Measurements from ENCODE around the gene SIGLEC1.

DNA sequence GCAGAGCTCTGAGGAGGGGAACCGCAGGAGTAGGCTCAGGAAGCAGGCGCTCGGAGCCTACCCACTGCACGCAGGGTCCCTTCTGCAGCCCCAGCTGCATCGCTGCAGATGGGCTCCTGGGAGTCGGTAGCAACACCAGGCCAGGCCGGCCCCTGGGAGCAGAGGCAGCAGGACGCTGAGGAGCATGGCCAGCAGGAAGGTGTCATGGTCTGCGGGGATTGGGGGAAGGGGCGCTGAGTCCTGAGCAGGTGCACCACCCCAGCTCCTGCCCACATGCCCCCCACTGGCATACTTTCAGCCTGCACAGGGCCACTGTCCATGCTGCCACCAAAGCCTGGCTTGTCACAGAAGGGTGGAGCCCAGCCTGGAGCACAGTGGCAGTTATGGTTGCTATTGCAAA lies 41.5 kb downstream of the SIGLEC1 start:
- no peak for TF ChIP-seq CTCF (IDR thresholded peaks at IDR 0.05; ENCODE audit: low read depth, low read length, poor library complexity, severe bottlenecking)
- no peak for TF ChIP-seq EZH2phosphoT487 (IDR thresholded peaks at IDR 0.05; ENCODE audit: borderline replicate concordance, low read length)
